Upper lobe of right lung (tissue), 1 donor: ENCODE measurements around the gene UGT1A3. TPM values are rescaled to one million over a fixed set of nuclear protein-coding genes. Genes with fewer than 3 reads are reported as not detected.

Experiments
- ATAC-seq: fragments of 200-7000 bp; cut with Tn5 transposase; one replicate; pipeline ENCODE4 v1.9.1; 2020; ENCODE audit warnings: mild to moderate bottlenecking, moderate library complexity
- DNase-seq: peaks from one replicate; pipeline ENCODE4 v3.0.0-alpha.2; 2020
- H3K27ac ChIP-seq: fragments of 200-600 bp; one replicate; pipeline ENCODE4 v1.8.0; 2022
- H3K27me3 ChIP-seq: fragments of 200-600 bp; one replicate; pipeline ENCODE4 v1.8.0; 2022; ENCODE audit warnings: mild to moderate bottlenecking
- H3K36me3 ChIP-seq: fragments of 200-600 bp; one replicate; pipeline ENCODE4 v1.8.0; 2022
- H3K4me1 ChIP-seq: fragments of 200-600 bp; one replicate; pipeline ENCODE4 v1.8.0; 2022
- H3K4me3 ChIP-seq: fragments of 200-600 bp; one replicate; pipeline ENCODE4 v1.8.0; 2022; ENCODE audit warnings: mild to moderate bottlenecking
- H3K9me3 ChIP-seq: fragments of 200-600 bp; one replicate; pipeline ENCODE4 v1.8.0; 2022
- intact Hi-C: fragments of 100-400 bp; cut with DNase I; formaldehyde crosslinking; loops from one replicate; pipeline ENCODE4 v1.11.0; 2022
- total RNA-seq: library from RNA; stranded (reverse); fragmentation: NEBNext Ultra II Directional; extraction: Animal tissue kit (Norgen Biotek cat#: 25700); gene quantifications from one replicate; pipeline ENCODE4 v1.2.1, GENCODE V29; 2021
- TF ChIP-seq, protein P1 (sequence below): fragments of 200-600 bp; IDR thresholded peaks from one replicate; pipeline ENCODE4 v1.8.0; 2022; ENCODE audit warnings: antibody characterized with exemption
- donor health status: DM: no; HTN: yes; CAD: no; lungs with severe emphysema.

The UGT1A3 gene
- total RNA-seq, 1 donor from 2014 or later = not detected

DNA sequence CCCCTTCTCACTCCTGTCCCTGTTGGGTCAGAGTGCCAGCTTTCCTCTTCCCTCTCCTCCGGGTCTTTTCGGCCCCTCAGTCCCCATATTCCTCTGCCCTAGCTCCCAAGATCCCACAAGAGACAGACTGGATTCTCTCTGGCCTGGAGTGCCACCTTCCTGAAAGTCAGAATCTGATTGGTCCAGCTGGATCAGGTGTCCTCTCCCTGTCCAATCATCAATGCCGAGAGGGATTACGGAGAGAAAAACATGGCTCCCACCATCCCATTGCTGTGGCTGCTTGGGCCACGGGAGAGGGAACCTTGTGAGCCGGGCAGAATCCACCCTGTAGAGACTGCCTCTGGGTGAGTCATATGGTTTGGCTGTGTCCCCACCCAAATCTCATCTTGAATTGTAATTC is 46.6 kb downstream of the UGT1A3 start:
- TF ChIP-seq, protein P1, sequence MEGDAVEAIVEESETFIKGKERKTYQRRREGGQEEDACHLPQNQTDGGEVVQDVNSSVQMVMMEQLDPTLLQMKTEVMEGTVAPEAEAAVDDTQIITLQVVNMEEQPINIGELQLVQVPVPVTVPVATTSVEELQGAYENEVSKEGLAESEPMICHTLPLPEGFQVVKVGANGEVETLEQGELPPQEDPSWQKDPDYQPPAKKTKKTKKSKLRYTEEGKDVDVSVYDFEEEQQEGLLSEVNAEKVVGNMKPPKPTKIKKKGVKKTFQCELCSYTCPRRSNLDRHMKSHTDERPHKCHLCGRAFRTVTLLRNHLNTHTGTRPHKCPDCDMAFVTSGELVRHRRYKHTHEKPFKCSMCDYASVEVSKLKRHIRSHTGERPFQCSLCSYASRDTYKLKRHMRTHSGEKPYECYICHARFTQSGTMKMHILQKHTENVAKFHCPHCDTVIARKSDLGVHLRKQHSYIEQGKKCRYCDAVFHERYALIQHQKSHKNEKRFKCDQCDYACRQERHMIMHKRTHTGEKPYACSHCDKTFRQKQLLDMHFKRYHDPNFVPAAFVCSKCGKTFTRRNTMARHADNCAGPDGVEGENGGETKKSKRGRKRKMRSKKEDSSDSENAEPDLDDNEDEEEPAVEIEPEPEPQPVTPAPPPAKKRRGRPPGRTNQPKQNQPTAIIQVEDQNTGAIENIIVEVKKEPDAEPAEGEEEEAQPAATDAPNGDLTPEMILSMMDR = no peak
- H3K4me3 ChIP-seq = no peak overlapping the region
- no peak overlapping the region for H3K27ac ChIP-seq
- H3K27me3 ChIP-seq = no peaks in the 10 kb centered on the region
- H3K9me3 ChIP-seq = no peaks in the 10 kb centered on the region
- no peaks in the 10 kb centered on the region for H3K36me3 ChIP-seq
- intact Hi-C loops = no loop called here
- H3K4me1 ChIP-seq = no peaks in the 10 kb centered on the region
- no peak for ATAC-seq
- no peak for DNase-seq

DNA sequence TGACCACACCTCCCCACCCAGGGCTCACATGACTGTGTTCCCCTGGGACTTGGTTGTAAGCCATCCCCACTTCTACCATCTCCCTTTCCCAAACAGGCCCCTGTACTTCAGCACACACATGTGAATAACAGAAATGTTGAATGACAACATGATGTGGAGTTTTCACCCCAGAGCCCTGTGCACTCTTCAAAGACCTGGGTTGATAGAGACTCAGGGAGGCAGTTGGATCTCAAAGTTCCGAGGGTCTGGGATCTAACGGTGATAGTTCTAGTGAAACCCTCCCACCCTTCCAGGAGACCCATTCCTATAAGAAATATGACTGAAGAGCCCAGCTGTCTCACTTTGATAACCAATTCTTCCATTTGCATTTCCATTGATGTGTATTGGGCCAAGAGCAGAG is 49.2 kb downstream of the UGT1A3 start, which contains the start of gene MROH2A:
TSS of gene MROH2A (plus strand) at position 301 of the 400 bp plus-strand sequence. CDS start 1,029 bp downstream, outside the sequence.
- H3K9me3 ChIP-seq = no peaks in the 10 kb centered on the region
- H3K4me1 ChIP-seq = no peaks in the 10 kb centered on the region
- H3K27me3 ChIP-seq = no peaks in the 10 kb centered on the region
- no peak for DNase-seq
- H3K4me3 ChIP-seq = no peak within 1 kb of the TSS
- H3K36me3 ChIP-seq = no peaks in the 10 kb centered on the region
- TF ChIP-seq, protein P1 = no peak
- intact Hi-C loops = no loop called here
- H3K27ac ChIP-seq = no peak within 1 kb of the TSS
- ATAC-seq = no peak

DNA sequence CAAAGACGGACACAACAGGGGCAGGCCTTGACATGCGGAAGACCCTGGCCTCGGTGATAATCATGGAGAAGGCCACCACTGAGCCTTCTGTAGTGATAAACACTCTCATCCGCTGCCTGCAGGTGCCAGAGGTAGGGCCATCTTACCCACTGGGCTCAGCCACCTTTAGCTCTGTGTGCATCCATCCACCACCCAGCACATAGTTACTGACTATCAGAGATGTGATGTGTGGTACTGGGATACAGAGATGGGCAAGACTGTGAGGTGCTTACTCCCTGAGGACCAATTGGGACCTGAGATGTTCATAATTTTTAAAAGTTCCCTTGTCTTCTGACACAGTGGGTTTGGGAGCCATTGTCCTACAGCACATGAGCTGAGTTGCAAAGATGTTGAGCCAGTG is 50.9 kb downstream of the UGT1A3 start:
- Histone ChIP-seq H3K36me3 (no peaks in the 10 kb centered on the region), H3K4me3 (no peak overlapping the region), H3K9me3 (no peaks in the 10 kb centered on the region), H3K27ac (no peak overlapping the region), H3K27me3 (no peaks in the 10 kb centered on the region), H3K4me1 (no peaks in the 10 kb centered on the region)
- DNase-seq (no peak), ATAC-seq (peak; percentile 32)
- TF ChIP-seq, protein P1 = no peak
- intact Hi-C loops = no loop called here

DNA sequence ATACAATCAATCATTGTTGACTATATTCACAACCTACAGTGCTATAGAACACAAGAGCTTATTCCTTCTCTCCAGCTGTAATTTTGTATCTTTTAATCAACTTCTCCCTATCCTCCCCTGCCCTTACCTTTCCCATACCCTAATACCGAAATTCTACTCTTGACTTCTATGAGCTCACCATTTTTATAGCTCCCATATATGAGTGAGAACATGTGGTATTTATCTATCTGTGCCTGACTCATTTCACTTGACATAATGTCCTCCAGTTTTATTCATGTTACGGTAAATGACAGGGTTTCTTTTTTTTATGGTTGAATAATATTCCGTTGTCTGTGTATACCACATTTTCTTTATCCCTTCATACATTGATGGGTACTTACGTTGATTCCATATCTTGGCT is 51.9 kb downstream of the UGT1A3 start:
- Histone ChIP-seq H3K27me3 (no peaks in the 10 kb centered on the region), H3K4me1 (no peaks in the 10 kb centered on the region), H3K4me3 (no peak overlapping the region), H3K36me3 (no peaks in the 10 kb centered on the region), H3K9me3 (no peaks in the 10 kb centered on the region), H3K27ac (no peak overlapping the region)
- DNase-seq = no peak
- intact Hi-C loops = no loop called here
- ATAC-seq = no peak
- TF ChIP-seq, protein P1 = no peak

DNA sequence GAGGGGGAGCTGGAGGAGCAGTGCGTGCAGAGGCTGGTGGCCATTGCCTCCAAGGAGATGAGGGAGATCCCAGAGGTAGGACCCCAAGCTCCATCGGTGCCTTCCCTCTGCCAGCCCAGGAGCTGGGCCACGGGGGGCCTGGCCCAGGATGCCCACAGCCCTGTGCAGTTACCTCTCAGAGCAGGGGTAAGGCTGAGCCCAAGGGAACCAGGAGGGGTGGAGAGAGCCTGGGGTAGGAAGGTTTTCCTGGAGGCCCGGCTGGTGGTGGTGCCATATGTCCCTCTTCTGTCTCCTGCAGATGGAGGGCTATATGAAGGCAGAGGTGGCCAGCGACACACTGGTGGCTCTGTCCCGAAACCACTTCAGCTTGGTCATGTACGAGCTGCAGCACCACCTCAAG is 60.7 kb downstream of the UGT1A3 start:
- TF ChIP-seq, protein P1 = no peak
- H3K9me3 ChIP-seq = no peaks in the 10 kb centered on the region
- H3K36me3 ChIP-seq = no peaks in the 10 kb centered on the region
- ATAC-seq = no peak
- peak; percentile 48 for DNase-seq
- H3K27ac ChIP-seq = no peak overlapping the region
- no peaks in the 10 kb centered on the region for H3K27me3 ChIP-seq
- H3K4me3 ChIP-seq = no peak overlapping the region
- intact Hi-C loops = no loop called here
- H3K4me1 ChIP-seq = no peaks in the 10 kb centered on the region
